ENCODE data around the gene WRAP53.

Gene WRAP53

GRCh38 chr17:7747635-7748071 is 59.4 kb downstream of the WRAP53 start:
- DNase-seq = no peak

- DNase-seq = no peak
These were observed 59.9 kb downstream of the WRAP53 start for GRCh38 chr17:7748076-7748775.

GRCh38 chr17:7750321-7750821 is 62.1 kb downstream of the WRAP53 start:
- DNase-seq = no peak

Data from NCI-H69 (cell line).